HG03565 (cell line): ENCODE data around the gene CIAPIN1.

Experiments used
- ATAC-seq: cut with Tn5 transposase; IDR thresholded peaks from one replicate; pipeline ENCODE4 v1.9.1; 2021; ENCODE audit warnings: mild to moderate bottlenecking, moderate library complexity; ENCODE audit not compliant: unreplicated experiment

The CIAPIN1 gene

DNA sequence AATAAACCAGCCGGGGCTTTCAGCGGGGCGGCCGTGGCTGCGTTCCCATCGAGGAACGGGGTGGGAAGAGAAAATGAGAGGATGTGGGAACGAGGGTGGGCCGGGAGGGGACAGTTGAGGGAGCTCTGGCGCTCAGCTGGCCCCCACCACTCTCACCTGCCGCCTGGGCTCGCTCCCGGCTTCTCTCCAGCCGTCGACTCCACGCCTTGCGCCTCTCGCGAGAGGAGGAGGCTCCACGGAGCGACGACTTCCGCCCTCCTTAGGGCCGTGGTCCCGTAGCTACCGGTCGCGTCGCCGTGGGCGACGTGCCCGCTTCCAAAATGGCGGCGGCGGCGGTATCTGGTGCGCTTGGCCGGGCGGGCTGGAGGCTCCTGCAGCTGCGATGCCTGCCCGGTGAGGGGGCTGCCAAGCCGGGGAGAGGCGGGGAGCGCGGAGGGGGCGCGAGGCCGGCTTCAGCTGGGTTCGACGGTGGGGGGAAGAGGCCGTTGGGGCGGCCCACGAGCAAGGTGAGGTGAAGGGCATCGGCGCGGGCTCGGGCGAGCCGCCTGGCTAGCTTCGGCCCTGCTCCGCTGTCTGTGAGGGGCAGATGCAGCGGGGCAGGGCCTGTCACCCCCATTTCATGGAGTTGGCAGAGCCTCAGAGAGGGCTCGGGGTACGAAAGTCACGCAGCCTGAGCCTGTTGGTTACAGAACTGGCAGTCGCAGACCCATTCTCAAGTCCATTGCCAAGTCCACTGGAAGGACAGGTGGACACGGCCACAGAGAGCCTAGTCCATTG is at the start of gene CIAPIN1, which contains the start of gene COQ9:
CIAPIN1 (minus strand) TSS at position 200 of the 777 bp plus-strand sequence. CDS start 6,457 bp downstream, outside the sequence.
COQ9 (plus strand) TSS at position 294 of the 777 bp plus-strand sequence; CDS start at position 321, 27 bp downstream.
- ATAC-seq = peak; percentile 91

DNA sequence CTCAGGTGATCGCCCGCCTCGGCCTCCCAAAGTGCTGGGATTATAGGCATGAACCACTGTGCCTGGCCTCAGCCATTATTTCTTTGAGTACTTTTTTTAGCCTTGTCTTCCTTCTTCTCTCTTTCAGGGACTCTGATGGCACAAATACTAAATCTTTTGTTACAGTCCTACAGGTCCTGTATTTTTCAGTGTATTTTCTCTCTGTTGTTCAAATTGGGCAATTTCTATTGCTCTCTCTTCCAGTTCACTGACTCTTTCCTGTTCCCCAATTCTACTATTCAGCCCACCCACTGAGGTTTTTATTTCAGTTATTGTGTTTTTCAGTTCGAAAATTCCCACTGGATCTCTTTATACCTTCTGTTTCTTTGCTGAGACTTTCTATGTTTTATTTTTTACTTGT is 46.6 kb upstream of the CIAPIN1 start:
- no peak for ATAC-seq

GRCh38 chr16:57489229-57489628 is 42.0 kb upstream of the CIAPIN1 start:
- no peak for ATAC-seq

- no peak for ATAC-seq
Measured at GRCh38 chr16:57486858-57487834, 40.0 kb upstream of the CIAPIN1 start.

GRCh38 chr16:57485916-57486857 is 39.0 kb upstream of the CIAPIN1 start, which contains the start of gene DOK4:
Gene DOK4, minus strand, starts transcription at chr16:57486493. Its CDS starts 6,986 bp downstream, at chr16:57479507.
- no peak for ATAC-seq

GRCh38 chr16:57485091-57485915 is 38.1 kb upstream of the CIAPIN1 start:
- ATAC-seq = no peak

DNA sequence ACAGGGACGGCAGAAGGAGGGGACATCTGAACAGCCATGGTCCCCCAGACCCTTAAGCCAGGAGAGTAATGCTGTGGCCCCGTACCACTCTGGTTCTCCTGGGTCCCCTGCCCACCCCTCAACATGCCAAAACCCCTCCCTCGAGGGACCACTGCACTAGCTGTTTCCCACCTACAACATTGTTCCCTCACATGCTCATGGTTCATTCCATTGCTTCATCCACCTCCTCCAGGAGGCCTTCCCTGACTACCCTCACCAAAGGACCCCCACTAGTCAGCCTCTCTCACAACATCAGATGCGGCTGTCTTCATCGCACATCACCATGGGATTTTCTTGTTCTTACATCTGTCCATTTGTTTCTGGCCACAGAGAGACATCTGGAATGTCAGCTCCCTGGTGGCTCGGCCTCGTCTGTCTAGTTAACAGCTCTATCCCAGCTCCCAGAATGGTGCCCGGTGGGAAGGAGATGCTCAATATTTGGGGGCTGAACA is 37.4 kb upstream of the CIAPIN1 start:
- no peak for ATAC-seq

DNA sequence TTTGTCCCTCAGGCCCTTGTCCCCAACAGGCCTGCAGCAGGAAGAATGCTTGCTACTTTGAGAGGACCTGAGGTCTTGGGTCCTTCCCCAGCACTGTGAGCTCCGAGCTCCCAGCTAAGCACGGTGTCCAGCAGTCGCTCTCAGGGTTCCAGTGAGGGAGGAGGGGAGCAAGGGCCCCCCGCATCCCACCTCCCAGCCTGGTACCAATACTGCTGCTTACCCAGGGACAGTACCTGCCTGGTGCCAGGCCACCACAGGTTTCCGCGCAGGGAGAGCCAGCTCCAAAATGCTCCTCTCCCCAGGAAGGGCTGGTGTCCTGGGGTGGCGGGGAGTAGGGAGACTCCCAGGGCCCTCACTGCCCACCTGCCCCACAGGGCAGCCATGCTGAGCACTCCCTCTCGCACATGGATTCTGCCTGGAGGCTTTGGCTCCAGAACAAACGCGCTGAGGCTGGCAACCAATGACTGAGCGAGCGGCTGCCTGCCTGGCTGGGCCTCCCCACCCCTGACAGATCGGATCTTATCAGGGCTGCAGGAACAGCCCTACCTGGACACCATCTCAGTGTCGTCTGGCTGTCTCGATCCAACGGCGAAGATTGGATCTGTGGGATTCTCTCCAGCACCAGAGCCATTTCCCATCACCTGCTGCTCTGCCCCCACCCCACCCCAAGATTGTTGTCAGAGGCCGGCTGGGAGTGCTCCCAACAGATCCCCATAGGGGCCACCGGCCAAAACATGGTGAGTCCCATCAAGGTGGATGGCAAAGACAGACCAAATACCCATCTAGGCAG is 36.7 kb upstream of the CIAPIN1 start:
- no peak for ATAC-seq

DNA sequence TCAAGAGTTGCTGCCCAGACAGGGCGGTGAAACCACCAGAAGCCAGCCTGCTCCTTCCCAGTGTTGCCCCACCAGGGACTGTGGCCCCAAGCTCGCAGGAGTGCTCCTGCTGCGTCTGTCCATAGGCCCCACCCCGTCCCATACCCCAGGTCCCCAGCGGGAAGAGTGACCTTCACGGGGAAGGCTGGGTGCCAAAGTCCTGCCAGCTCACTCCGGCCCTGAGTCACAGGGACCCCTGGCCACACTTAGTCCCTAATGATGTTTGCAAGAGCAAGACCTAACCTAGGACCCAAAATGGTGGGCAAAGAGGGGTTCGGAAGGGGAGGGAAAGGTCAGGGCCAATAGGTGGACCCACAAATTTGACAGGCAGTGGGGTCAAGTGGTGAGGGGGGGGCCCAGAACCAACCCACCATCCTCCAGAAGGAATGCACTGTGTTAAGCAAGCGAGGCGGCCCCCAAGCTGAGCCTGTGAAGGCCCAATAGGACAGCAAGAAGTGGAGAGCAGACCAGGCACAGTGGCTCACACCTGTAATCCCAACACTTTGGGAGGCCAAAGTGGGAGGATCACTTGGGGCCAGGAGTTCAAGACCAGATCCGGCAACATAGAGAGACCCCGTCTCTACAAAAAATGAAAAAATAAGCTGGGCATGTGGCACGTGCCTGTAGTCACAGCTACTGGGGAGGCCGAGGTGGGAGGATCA is 35.8 kb upstream of the CIAPIN1 start:
- no peak for ATAC-seq

- ATAC-seq = no peak
Measured at GRCh38 chr16:57481421-57481820, 34.2 kb upstream of the CIAPIN1 start.

- no peak for ATAC-seq
Measured at GRCh38 chr16:57480754-57481230, 33.6 kb upstream of the CIAPIN1 start.

GRCh38 chr16:57479976-57480753 is 33.0 kb upstream of the CIAPIN1 start:
- no peak for ATAC-seq

GRCh38 chr16:57479205-57479975 is 32.2 kb upstream of the CIAPIN1 start:
- no peak for ATAC-seq

DNA sequence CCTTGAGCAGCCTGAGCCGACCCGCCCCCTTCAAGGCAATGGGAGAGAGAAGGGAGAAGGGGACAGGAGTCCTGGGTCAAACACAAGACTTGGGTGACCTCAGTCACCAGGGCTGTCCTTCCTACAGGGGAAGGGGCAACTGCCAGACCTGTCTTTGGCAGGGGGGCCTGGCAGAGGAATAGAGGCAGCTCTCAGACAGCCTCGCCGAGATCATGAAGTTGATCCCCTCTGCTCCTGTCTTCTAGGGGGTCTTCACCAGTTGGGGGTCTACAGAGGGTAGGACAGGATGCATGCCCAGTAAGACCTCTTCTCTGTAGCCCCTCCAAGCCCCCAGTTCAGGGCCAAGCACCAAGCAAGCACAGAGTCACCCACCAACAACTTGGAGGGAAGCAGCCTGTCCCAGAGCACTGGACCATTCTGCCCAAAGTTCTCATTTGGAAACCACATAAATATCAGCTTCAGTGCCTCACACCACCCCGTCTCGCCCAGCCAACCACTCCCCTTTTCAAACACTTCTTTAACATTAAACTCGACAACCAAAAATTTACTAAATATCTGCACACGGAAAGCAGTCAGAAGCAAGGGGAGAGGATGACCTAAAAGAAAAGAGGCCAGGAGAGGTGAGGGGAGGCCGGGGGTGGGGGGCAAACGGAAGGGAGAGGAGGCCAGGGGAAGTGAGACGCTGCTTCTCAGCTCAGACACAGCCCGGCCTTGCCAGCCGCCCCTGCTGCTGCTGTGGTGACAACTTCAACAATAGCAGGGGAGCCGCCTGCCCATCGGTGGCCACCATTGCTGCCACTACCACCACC is 31.4 kb upstream of the CIAPIN1 start:
- ATAC-seq = no peak

DNA sequence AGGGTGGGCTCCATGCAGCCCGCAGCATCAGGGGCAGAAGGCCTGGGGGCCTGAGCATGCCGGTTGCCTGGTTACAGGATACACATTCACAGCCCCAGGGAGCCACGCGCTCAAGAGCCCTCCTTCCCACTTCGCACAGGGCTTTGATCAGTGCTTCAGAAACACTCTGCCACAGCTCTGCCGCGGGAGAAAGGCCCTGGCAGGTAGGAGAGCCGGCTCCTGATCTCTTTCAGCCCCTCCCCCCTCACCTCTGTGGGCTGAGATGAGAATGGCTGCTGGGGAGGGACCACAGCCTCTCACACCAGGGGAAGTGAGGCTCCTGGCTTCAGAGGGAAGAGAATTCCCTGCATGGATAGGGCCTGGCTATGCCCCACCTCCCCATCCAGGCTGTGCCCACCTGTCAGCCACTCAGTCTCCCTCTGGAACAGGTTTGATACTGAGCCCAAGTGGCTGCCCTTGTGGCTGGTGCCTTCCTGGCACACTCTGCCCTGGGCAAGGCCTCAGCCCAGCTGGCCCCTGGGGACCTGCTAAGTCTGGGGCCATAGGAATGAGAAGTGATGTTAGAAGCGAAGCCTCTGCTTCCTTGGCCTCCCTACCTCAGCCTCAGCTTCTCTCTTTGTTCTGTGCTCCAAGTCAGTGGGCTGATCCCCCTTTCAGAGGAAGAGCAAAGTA is 30.5 kb upstream of the CIAPIN1 start:
- no peak for ATAC-seq
